HepG2 (cell line): Measurements from ENCODE around the gene PLS1. TPM values are rescaled to one million over a fixed set of nuclear protein-coding genes. Genes with fewer than 3 reads are reported as not detected.

ENCODE experiments used
- EEA1 ChIP-seq: sonication (generic); formaldehyde crosslinking; IDR thresholded peaks from 2 replicates; pipeline ENCODE4 v1.5.1; 2020; ENCODE audit warnings: mild to moderate bottlenecking, missing genetic modification reagents, borderline replicate concordance
- HOMEZ ChIP-seq: IDR thresholded peaks from 2 replicates; pipeline ENCODE4 v1.6.1; 2016; ENCODE audit warnings: low read depth
- MIER2 ChIP-seq: IDR thresholded peaks from 2 replicates; pipeline ENCODE4 v1.6.1; 2016; ENCODE audit warnings: missing biosample characterization, missing genetic modification reagents
- NFE2 ChIP-seq: sonication (generic); formaldehyde crosslinking; IDR thresholded peaks from 2 replicates; pipeline ENCODE4 v1.4.0; 2020; ENCODE audit warnings: missing genetic modification reagents
- NFE2L2 ChIP-seq: fragments of 150-350 bp; IDR thresholded peaks from 2 replicates; pipeline ENCODE4 v1.6.1; 2014; ENCODE audit warnings: low read length
- RBM39 ChIP-seq: fragments of 200-400 bp; formaldehyde crosslinking; IDR thresholded peaks from one replicate; pipeline ENCODE4 v1.6.1; 2018; ENCODE audit warnings: antibody characterized with exemption, mild to moderate bottlenecking, low read depth, low read length; ENCODE audit not compliant: poor library complexity, severe bottlenecking
- SMAD9 ChIP-seq: sonication (generic); formaldehyde crosslinking; IDR thresholded peaks from 2 replicates; pipeline ENCODE4 v1.5.1; 2020; ENCODE audit warnings: mild to moderate bottlenecking, missing genetic modification reagents
- YEATS2 ChIP-seq: sonication (generic); formaldehyde crosslinking; IDR thresholded peaks from 2 replicates; pipeline ENCODE4 v1.4.0; 2020; ENCODE audit warnings: missing genetic modification reagents, borderline replicate concordance
- ZHX2 ChIP-seq, 2 experiments: sonication (generic) in 1 of 2; formaldehyde crosslinking in 1 of 2; IDR thresholded peaks; 2 replicates each; pipeline versions ENCODE4 v1.6.1 to v1.9.0; 2014 to 2022; ENCODE audit warnings: antibody characterized with exemption in 1 of 2, borderline replicate concordance in 1 of 2, inconsistent platforms in 1 of 2, low read depth in 1 of 2, missing genetic modification reagents in 1 of 2
- ZNF605 ChIP-seq: sonication (generic); formaldehyde crosslinking; IDR thresholded peaks from 2 replicates; pipeline ENCODE4 v1.8.0; 2022; ENCODE audit warnings: mild to moderate bottlenecking, missing genetic modification reagents
- ZNF614 ChIP-seq: IDR thresholded peaks from 2 replicates; pipeline ENCODE4 v1.6.1; 2018; ENCODE audit warnings: missing biosample characterization, missing genetic modification reagents, inconsistent platforms, borderline replicate concordance
- ZNF616 ChIP-seq: sonication (generic); formaldehyde crosslinking; IDR thresholded peaks from 2 replicates; pipeline ENCODE4 v1.5.0; 2020; ENCODE audit warnings: low read depth, mild to moderate bottlenecking, missing genetic modification reagents
- ZNF770 ChIP-seq: sonication (generic); formaldehyde crosslinking; IDR thresholded peaks from 2 replicates; pipeline ENCODE4 v1.5.0; 2020; ENCODE audit warnings: mild to moderate bottlenecking, missing genetic modification reagents
- polyA plus RNA-seq, 8 experiments: library from polyadenylated mRNA; depleted of rRNA in 3 of 8; stranded (reverse) in 7 of 8; unstranded in 1 of 8; fragments of >200 nt; fragmentation: Illumina TruSeq in 4 of 8; extraction: Trizol in 4 of 8; gene quantifications; 2 replicates each; pipeline versions ENCODE4 v1.2.1 to v1.2.3, GENCODE V29; 2011 to 2016; ENCODE audit warnings: low read depth in 4 of 8, missing spikeins in 1 of 8, mixed read lengths in 1 of 8; ENCODE audit not compliant: insufficient read depth in 1 of 8
- total RNA-seq, 5 experiments: library from RNA; depleted of rRNA; stranded (reverse); fragments of >200 nt; fragmentation: Illumina TruSeq; extraction: Trizol; gene quantifications; 2 replicates each; pipeline ENCODE4 v1.2.3, GENCODE V29; 2016; ENCODE audit warnings: low read depth in 1 of 5
- TF ChIP-seq, protein P1 (sequence below): IDR thresholded peaks from 2 replicates; pipeline ENCODE4 v1.6.1; 2016; ENCODE audit warnings: missing genetic modification reagents, missing compliant biosample characterization
- TF ChIP-seq, protein P2 (sequence below): sonication (generic); formaldehyde crosslinking; IDR thresholded peaks from 2 replicates; pipeline ENCODE4 v1.4.0; 2020; ENCODE audit warnings: missing genetic modification reagents, borderline replicate concordance

PLS1 gene
- total and polyA plus RNA-seq, 2 of the 13 experiments (the other 11 are each of a cell fraction or from before 2014, with no cell fraction given): 11.2 to 21.1 TPM

GRCh38 chr3:142724682-142725356 is 128.6 kb downstream of the PLS1 start (continued):
- TF ChIP-seq ZHX2 (IDR thresholded peaks at IDR 0.05; ENCODE audit: low read depth) (peak; percentile 28; the same call in 1 of the 2 replicates), ZHX2 (CRISPR knock-in tag; IDR thresholded peaks at IDR 0.05; ENCODE audit: borderline replicate concordance) (no peak), ZNF614 (CRISPR knock-in tag) (0 out of 2 replicates have a peak, but pooled peaks have one; percentile 36), RBM39 (peak; percentile 49), NFE2L2 (no peak), EEA1 (CRISPR knock-in tag) (0 out of 2 replicates have a peak, but pooled peaks have one; percentile 53), MIER2 (CRISPR knock-in tag) (0 out of 2 replicates have a peak, but pooled peaks have one; percentile 25), ZNF616 (CRISPR knock-in tag) (no peak; the same call in 1 of the 2 replicates), ZNF770 (peak; percentile 66), ZNF605 (peak; percentile 86), NFE2 (CRISPR knock-in tag) (no peak), YEATS2 (no peak), HOMEZ (no peak; the same call in none of the 2 replicates), SMAD9 (CRISPR knock-in tag) (no peak)
- TF ChIP-seq, protein P1, sequence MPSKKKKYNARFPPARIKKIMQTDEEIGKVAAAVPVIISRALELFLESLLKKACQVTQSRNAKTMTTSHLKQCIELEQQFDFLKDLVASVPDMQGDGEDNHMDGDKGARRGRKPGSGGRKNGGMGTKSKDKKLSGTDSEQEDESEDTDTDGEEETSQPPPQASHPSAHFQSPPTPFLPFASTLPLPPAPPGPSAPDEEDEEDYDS (CRISPR knock-in tag): no peak; the same call in 1 of the 2 replicates
- TF ChIP-seq, protein P2, sequence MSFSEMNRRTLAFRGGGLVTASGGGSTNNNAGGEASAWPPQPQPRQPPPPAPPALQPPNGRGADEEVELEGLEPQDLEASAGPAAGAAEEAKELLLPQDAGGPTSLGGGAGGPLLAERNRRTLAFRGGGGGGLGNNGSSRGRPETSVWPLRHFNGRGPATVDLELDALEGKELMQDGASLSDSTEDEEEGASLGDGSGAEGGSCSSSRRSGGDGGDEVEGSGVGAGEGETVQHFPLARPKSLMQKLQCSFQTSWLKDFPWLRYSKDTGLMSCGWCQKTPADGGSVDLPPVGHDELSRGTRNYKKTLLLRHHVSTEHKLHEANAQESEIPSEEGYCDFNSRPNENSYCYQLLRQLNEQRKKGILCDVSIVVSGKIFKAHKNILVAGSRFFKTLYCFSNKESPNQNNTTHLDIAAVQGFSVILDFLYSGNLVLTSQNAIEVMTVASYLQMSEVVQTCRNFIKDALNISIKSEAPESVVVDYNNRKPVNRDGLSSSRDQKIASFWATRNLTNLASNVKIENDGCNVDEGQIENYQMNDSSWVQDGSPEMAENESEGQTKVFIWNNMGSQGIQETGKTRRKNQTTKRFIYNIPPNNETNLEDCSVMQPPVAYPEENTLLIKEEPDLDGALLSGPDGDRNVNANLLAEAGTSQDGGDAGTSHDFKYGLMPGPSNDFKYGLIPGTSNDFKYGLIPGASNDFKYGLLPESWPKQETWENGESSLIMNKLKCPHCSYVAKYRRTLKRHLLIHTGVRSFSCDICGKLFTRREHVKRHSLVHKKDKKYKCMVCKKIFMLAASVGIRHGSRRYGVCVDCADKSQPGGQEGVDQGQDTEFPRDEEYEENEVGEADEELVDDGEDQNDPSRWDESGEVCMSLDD: no peak; the same call in 1 of the 2 replicates
